Keratinocyte (primary cell): Measurements from ENCODE around the gene MBNL2.

Experiments used
- CTCF ChIP-seq, 3 experiments: IDR thresholded peaks in 1 of 3; conservative IDR thresholded peaks in 1 of 3; optimal IDR thresholded peaks in 1 of 3; 2 replicates in 2 of 3; 3 replicates in 1 of 3; pipeline versions ENCODE3 to v1.5.1; 2011; ENCODE audit warnings: low read length in 3 of 3, mild to moderate bottlenecking in 3 of 3, moderate library complexity in 2 of 3, control low read depth in 1 of 3, inconsistent platforms in 1 of 3; ENCODE audit not compliant: insufficient read depth in 2 of 3; ENCODE audit errors: extremely low read depth in 1 of 3
- EZH2 ChIP-seq: IDR thresholded peaks from one replicate; pipeline ENCODE4 v1.6.1; 2012; ENCODE audit warnings: inconsistent platforms, mild to moderate bottlenecking, low read length, moderate library complexity

- TF ChIP-seq EZH2 (no peak), CTCF (optimal IDR thresholded peaks at IDR 0.05 in 1 of 3, IDR thresholded peaks at IDR 0.05 in 1 of 3, conservative IDR thresholded peaks at IDR 0.05 in 1 of 3; ENCODE audit: extremely low read depth in 1 of 3, insufficient read depth in 2 of 3, low read length in 3 of 3) (no peak)
Observed at GRCh38 chr13:97434397-97435201, 212.5 kb downstream of the MBNL2 start.
